GM23338 (cell line): ENCODE results near the gene TGOLN2. TPM values are rescaled to one million over a fixed set of nuclear protein-coding genes. Genes with fewer than 3 reads are reported as not detected.

Experiments used
- JUNB ChIP-seq: IDR thresholded peaks from one replicate; pipeline ENCODE4 v1.6.1; 2016; ENCODE audit warnings: antibody characterized with exemption; ENCODE audit not compliant: unreplicated experiment
- NANOG ChIP-seq: IDR thresholded peaks from 2 replicates; pipeline ENCODE4 v1.6.1; 2016; ENCODE audit warnings: antibody characterized with exemption, borderline replicate concordance
- POLR2AphosphoS5 ChIP-seq: IDR thresholded peaks from 2 replicates; pipeline ENCODE4 v1.6.1; 2016; ENCODE audit warnings: antibody characterized with exemption, low read depth
- STAT1 ChIP-seq: IDR thresholded peaks from one replicate; pipeline ENCODE4 v1.6.1; 2016; ENCODE audit warnings: antibody characterized with exemption; ENCODE audit not compliant: unreplicated experiment
- ZNF331 ChIP-seq: fragments of 250-450 bp; sonication (Bioruptor Pico); IDR thresholded peaks from 2 replicates; pipeline ENCODE4 v1.5.0; 2020; ENCODE audit warnings: low read depth, mild to moderate bottlenecking, moderate library complexity
- polyA plus RNA-seq: library from polyadenylated mRNA; unstranded; fragments of >200 nt; fragmentation: Nextera tagmentation; extraction: Ambion mirVana; gene quantifications from 2 replicates; pipeline ENCODE4 v1.2.1, GENCODE V29; 2016
- total RNA-seq: library from RNA; depleted of rRNA; stranded (reverse); fragments of >200 nt; shearing (Covaris generic); gene quantifications from 2 replicates; pipeline ENCODE4 v1.2.3, GENCODE V29; 2014
- TF ChIP-seq, protein P1 (sequence below): fragments of 250-450 bp; sonication (Bioruptor Pico); IDR thresholded peaks from 2 replicates; pipeline ENCODE4 v1.5.0; 2020; ENCODE audit warnings: mild to moderate bottlenecking, moderate library complexity
- TF ChIP-seq, protein P2 (sequence below): IDR thresholded peaks from one replicate; pipeline ENCODE4 v1.6.1; 2018; ENCODE audit warnings: antibody characterized with exemption; ENCODE audit not compliant: unreplicated experiment
- TF ChIP-seq, protein P3 (sequence below), 2 experiments: fragments of 200-600 bp in 1 of 2; sonication (generic) in 1 of 2; conservative IDR thresholded peaks; 2 replicates each; pipeline versions ENCODE4 v1.5.1 to v1.6.1; 2016 to 2017; ENCODE audit warnings: antibody characterized with exemption in 2 of 2, low read depth in 2 of 2, mild to moderate bottlenecking in 2 of 2, moderate library complexity in 1 of 2

Gene TGOLN2
- total and polyA plus RNA-seq, 2 experiments from 2014 or later: 20.8 to 48.3 TPM

DNA sequence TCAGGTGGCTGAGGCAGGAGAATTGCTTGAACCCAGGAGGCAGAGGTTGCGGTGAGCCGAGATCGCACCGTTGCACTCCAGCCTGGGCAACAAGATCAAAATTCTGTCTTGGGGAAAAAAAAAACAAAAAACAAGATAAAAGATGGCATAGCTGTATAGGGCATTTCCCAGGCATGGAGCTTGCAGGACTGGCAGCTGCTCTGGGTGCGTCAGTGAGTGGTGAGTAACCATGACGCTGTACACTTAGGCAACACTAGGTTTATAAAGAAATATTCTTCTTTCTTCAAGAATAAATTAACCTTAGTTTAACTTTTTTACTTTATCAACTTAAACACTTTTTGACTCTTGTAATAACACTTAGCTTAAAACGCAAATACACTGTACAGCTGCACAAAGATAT, 15.4 kb downstream of the TGOLN2 start (continued):
- TF ChIP-seq, protein P1, sequence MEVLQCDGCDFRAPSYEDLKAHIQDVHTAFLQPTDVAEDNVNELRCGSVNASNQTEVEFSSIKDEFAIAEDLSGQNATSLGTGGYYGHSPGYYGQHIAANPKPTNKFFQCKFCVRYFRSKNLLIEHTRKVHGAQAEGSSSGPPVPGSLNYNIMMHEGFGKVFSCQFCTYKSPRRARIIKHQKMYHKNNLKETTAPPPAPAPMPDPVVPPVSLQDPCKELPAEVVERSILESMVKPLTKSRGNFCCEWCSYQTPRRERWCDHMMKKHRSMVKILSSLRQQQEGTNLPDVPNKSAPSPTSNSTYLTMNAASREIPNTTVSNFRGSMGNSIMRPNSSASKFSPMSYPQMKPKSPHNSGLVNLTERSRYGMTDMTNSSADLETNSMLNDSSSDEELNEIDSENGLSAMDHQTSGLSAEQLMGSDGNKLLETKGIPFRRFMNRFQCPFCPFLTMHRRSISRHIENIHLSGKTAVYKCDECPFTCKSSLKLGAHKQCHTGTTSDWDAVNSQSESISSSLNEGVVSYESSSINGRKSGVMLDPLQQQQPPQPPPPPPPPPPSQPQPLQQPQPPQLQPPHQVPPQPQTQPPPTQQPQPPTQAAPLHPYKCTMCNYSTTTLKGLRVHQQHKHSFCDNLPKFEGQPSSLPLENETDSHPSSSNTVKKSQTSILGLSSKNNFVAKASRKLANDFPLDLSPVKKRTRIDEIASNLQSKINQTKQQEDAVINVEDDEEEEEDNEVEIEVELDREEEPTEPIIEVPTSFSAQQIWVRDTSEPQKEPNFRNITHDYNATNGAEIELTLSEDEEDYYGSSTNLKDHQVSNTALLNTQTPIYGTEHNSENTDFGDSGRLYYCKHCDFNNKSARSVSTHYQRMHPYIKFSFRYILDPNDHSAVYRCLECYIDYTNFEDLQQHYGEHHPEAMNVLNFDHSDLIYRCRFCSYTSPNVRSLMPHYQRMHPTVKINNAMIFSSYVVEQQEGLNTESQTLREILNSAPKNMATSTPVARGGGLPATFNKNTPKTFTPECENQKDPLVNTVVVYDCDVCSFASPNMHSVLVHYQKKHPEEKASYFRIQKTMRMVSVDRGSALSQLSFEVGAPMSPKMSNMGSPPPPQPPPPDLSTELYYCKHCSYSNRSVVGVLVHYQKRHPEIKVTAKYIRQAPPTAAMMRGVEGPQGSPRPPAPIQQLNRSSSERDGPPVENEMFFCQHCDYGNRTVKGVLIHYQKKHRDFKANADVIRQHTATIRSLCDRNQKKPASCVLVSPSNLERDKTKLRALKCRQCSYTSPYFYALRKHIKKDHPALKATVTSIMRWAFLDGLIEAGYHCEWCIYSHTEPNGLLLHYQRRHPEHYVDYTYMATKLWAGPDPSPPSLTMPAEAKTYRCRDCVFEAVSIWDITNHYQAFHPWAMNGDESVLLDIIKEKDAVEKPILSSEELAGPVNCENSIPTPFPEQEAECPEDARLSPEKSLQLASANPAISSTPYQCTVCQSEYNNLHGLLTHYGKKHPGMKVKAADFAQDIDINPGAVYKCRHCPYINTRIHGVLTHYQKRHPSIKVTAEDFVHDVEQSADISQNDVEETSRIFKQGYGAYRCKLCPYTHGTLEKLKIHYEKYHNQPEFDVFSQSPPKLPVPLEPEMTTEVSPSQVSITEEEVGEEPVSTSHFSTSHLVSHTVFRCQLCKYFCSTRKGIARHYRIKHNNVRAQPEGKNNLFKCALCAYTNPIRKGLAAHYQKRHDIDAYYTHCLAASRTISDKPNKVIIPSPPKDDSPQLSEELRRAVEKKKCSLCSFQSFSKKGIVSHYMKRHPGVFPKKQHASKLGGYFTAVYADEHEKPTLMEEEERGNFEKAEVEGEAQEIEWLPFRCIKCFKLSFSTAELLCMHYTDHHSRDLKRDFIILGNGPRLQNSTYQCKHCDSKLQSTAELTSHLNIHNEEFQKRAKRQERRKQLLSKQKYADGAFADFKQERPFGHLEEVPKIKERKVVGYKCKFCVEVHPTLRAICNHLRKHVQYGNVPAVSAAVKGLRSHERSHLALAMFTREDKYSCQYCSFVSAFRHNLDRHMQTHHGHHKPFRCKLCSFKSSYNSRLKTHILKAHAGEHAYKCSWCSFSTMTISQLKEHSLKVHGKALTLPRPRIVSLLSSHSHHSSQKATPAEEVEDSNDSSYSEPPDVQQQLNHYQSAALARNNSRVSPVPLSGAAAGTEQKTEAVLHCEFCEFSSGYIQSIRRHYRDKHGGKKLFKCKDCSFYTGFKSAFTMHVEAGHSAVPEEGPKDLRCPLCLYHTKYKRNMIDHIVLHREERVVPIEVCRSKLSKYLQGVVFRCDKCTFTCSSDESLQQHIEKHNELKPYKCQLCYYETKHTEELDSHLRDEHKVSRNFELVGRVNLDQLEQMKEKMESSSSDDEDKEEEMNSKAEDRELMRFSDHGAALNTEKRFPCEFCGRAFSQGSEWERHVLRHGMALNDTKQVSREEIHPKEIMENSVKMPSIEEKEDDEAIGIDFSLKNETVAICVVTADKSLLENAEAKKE (CRISPR knock-in tag): no peak
- no peak for TF ChIP-seq ZNF331 (CRISPR knock-in tag)
- TF ChIP-seq NANOG: no peak
- no peak for TF ChIP-seq POLR2AphosphoS5
- no peak for TF ChIP-seq STAT1
- TF ChIP-seq JUNB: no peak
- TF ChIP-seq, protein P2, sequence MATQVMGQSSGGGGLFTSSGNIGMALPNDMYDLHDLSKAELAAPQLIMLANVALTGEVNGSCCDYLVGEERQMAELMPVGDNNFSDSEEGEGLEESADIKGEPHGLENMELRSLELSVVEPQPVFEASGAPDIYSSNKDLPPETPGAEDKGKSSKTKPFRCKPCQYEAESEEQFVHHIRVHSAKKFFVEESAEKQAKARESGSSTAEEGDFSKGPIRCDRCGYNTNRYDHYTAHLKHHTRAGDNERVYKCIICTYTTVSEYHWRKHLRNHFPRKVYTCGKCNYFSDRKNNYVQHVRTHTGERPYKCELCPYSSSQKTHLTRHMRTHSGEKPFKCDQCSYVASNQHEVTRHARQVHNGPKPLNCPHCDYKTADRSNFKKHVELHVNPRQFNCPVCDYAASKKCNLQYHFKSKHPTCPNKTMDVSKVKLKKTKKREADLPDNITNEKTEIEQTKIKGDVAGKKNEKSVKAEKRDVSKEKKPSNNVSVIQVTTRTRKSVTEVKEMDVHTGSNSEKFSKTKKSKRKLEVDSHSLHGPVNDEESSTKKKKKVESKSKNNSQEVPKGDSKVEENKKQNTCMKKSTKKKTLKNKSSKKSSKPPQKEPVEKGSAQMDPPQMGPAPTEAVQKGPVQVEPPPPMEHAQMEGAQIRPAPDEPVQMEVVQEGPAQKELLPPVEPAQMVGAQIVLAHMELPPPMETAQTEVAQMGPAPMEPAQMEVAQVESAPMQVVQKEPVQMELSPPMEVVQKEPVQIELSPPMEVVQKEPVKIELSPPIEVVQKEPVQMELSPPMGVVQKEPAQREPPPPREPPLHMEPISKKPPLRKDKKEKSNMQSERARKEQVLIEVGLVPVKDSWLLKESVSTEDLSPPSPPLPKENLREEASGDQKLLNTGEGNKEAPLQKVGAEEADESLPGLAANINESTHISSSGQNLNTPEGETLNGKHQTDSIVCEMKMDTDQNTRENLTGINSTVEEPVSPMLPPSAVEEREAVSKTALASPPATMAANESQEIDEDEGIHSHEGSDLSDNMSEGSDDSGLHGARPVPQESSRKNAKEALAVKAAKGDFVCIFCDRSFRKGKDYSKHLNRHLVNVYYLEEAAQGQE: no peak
- TF ChIP-seq, protein P3, sequence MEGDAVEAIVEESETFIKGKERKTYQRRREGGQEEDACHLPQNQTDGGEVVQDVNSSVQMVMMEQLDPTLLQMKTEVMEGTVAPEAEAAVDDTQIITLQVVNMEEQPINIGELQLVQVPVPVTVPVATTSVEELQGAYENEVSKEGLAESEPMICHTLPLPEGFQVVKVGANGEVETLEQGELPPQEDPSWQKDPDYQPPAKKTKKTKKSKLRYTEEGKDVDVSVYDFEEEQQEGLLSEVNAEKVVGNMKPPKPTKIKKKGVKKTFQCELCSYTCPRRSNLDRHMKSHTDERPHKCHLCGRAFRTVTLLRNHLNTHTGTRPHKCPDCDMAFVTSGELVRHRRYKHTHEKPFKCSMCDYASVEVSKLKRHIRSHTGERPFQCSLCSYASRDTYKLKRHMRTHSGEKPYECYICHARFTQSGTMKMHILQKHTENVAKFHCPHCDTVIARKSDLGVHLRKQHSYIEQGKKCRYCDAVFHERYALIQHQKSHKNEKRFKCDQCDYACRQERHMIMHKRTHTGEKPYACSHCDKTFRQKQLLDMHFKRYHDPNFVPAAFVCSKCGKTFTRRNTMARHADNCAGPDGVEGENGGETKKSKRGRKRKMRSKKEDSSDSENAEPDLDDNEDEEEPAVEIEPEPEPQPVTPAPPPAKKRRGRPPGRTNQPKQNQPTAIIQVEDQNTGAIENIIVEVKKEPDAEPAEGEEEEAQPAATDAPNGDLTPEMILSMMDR (conservative IDR thresholded peaks at IDR 0.05; ENCODE audit: low read depth in 2 of 2): no peak
